Stimulated activated CD4-positive, alpha-beta T cell treated with anti-CD3 and anti-CD28 coated beads, Interleukin-12 subunit alpha, Interleukin-12 subunit beta, amount 100 ng/mL, for 24 hours (primary cell): ENCODE results near the gene RIPPLY2.
"Not testable (repeated sequence)": the region's sequence is repeated elsewhere in the genome, so short reads cannot be mapped to it uniquely, and the experiment has no call there.

Experiments used
- DNase-seq, 2 experiments: peaks; one replicate each; pipeline ENCODE4 v3.0.0-alpha.2; 2020; ENCODE audit warnings: low read depth in 2 of 2

The RIPPLY2 gene

DNA sequence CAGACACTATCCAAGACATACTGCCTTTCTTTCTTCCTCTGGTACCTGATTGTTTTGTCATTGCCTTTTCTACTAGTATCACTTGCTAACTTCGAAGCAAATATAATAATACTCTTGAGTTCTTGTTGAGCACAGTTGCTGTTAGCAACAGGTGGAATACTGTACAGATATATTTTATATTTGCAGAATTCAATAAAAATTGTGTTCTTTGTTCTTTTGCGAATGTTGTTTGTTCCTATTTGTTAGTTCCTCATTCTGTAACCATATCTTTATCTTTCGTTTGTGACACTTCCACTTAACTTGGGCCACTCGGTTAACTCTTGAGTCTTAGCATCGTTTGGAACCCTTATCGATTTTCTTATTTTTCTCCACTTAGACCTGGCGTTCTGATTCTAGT is 7.2 kb downstream of the RIPPLY2 start:
- no peak for DNase-seq

DNA sequence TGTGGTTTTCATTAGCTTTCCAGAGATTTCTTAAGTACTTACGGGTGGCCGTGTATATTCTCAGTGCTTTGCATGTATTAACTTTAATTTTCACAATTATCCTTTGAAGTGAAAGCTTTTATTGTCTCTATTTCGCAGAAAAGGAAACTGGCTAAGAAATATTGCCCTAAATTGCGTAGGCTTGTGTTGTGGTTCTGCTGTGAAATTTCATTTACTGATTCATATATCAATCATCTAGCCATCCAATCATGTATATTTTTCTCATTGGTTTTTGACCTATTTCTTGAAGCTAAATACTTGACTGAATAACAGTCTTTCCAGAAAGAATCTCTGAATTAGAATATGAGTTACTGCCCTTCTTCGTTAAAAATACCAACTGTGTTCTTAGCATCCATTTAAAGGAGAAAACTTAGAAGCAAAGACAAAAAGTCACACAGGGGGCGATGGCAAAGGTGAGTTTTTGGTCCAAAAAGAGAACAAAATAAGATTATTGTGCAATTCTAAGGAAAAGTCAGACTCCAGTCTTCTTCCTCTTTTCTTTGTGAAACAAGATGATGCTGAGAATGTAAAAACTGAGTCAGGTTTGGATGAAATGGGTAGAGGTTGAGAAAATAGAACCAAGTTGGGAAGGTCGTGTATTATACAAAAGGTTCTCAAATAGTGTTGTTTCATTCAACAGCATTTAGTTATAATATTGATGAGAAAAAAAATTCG is 7.8 kb downstream of the RIPPLY2 start:
- no peak for DNase-seq

DNA sequence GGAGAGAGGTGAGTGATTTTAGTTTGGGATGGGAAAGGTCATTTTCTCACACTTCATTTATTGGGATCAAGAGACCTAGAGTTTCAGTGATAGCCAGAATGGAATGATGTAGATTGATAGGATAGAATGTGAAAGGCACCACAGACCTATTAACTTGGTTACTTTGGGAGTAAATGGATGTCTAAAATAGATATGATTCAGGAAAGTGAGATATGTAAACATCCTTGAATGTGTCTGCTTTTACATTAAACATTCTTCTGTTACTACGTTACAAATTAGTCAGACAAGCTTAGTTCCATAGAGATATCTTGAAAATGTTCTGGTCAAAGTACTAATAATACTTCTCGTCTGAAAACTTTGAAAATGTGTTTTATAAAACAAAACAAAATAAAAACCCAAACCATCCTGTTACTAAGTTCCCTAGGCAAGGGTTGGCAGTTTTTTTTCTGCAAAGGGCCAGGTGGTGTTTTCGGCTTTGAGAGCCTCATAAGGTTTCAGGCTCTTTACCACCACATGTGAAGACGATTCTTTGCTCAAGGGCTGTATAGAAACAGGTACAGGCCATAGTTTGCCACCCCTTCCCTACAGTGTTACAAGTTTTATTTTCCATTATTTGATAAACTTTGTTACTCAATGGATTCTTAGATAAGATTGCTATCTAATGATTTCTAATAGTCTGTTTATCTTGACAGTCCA is 9.8 kb downstream of the RIPPLY2 start:
- no peak for DNase-seq

DNA sequence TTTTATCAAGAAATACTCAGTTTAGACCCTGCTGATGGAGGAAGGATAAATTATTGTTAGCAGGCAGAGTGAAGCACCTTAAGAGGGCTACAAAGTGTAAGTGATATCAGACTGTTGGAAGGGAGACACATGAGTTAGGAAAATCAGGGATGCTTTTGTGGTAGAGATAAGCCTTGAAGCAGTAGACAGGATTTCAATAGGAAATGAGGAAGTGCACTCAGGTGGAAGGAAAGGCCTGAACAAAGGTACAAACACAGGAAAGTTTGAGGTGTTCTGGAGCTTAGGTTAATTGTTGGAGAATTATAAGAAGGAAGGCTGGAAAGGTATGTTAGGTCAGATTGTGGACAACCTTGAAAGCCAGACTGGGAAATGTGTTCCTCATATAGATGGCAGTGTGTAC is 13.9 kb downstream of the RIPPLY2 start:
- no peak for DNase-seq

DNA sequence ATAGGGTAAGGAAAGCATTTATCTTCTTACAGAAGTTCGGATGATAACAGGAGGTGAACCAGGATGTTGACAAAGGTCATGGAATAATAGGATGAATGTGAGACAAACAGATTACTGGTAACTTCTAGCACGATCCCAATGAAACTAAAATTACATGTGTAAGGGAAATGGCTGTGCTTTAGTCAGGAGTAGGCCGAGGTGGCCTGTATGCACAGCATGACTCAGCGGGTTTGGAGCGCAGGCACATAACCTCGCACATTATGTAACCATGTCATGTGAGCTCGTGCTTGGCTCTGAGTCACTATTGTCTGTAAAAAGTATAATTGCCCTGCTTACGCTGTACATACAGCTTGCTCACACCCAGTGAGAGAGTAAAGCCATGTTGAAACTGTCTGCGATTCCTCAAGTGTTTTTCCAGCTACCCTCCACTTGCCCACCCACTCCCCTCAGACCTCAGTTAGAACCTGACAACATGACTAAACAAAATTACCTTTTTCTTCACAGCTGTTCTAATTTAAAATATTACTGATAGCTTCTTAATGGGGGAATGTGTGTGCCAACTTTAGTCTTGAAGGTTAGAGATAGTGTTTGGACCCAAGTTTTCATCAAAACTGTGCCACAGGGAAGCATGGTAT is 14.5 kb downstream of the RIPPLY2 start:
- DNase-seq = no peak

DNA sequence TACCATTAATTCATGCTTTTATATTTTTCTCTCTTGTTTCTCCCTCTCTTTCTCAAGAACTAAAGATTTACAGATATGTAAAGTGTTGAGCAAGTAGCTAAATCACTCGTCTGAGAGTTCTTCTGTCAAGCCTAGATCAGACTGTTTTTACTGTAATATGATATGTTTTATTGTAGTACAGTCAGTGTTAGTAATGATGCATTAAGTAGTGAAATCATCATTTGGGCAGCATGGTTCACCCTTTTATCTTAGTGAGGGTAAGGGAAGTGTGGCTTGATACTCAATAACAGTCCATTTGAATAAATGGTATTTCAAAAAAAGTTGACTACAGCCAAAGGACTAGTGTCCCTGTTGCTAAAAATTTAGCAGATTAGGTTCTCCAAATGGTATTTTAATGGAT is 15.5 kb downstream of the RIPPLY2 start:
- DNase-seq = no peak

DNA sequence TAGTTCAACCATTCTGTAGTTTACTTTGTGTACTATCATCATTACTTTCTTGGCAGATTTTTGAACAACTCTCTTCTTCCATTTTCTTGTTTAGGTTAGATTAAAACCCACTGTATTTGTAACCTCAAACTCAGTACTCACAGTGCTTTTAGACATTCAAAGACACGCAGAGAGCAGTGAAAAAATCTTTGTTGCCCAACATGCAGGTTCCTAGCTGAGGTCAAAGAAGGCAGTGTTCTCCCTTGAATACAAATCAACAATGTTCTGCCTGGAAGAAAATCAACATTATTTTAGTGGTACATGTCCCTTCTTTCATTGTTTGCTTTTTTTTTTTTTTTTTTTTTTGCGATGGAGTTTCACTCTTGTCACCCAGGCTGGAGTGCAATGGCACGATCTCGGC is 17.5 kb downstream of the RIPPLY2 start:
- no peak for DNase-seq

DNA sequence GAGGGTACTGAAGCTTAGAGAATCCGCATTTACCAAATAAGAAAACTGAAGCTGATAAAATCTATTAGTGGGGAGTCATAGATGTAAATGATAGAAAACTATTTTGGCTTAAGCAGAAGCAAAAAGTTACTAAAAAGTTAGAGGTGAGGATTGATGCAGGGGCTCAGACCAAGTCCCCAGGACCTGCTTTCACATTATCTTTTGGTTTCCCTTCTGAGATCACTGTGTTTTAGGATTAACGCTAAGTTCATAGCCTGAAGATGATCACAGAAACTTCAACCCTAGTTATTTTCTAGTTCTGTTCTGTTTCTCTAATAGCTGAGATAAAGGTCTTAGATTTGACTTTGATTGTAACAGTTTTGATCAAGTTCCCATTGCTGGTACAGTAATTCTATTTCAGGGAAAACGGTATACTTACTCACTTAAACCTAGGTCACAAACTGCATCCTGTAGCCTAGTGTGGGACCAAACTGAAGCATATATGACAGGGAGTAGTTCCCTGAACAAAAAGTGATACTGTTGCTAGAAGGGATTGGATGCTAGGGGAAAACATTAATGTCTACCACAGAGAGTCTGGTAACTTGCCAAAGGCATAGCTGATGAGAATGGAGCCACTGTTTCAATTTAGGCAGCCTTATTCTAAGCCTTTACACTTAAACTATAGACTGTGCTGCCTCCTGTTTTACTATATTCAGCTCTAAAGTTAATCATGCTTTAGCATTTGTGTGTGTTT is 19.4 kb downstream of the RIPPLY2 start:
- DNase-seq = no peak

DNA sequence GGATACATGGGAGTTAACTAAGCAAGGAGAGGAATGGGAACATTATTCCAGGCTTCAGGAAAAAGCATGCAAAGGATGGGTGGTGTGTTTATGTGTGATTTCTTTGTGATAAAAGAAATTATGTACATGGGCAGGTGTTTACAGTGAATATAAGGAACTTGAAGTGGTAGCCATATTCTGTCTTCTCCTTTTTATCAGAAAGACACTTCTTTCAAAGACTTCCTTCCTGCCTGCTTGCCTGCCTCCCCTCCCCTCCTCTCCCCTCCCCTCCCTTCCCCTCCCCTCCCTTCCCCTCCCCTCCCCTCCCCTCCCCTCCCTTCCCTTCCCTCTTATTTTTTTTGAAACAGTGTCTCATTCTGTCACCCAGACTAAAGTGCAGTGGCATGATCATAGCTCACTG is 20.7 kb downstream of the RIPPLY2 start:
- no peak for DNase-seq

DNA sequence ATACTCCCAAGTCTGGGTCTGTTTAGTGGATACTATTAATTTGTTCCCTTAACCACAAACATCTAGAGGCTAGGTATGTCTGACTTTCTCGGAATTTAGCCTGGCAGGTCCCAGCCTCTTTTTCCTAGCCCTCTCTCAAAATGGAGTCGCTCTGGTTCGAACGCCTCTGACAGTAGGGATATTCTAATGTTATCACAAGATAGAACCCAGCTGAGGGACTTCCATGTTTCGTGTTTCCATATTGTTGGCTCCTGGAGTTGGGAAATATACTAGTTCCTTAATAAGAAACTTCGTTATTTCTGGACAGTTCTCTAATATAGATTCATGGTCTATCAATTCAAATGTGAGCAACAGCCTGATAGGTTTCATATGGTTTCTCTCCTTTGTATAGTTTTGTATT is 22.7 kb downstream of the RIPPLY2 start:
- DNase-seq = no peak

DNA sequence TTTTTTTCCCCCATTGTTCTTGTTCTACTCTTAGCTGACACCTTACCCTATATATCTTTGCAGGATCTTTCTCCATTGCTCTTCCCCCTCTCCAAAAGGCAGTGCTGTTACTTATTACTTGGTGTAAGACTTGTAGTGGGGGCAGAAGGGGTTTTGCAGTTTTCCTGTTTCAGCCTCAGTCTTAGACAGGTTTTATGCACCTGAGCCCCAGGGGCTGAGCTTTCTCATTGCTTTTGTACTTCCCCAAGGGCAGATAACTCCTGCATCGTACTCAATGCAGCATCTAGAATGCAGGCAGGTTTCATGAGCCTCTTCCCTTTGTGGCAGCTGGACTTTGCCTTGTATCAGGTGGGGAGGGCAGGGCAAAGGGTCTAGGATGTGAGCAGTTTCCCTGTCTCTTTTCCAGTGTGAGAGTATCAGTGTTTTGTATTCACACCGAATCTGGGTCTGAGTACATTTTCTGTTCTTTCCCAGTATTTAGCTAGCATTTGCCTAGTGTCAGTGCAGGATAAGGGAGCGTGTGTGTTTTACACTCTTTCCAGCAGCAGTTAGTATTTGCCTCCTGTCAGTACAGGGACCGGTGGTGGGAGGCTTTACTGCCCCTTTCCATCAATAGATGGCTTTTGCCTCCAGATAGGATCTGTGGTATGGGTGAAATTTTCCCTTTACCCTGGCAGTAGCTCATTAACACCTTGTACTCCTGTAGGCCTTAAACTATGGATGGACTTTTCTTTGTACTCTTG is 25.9 kb downstream of the RIPPLY2 start:
- DNase-seq = no peak

DNA sequence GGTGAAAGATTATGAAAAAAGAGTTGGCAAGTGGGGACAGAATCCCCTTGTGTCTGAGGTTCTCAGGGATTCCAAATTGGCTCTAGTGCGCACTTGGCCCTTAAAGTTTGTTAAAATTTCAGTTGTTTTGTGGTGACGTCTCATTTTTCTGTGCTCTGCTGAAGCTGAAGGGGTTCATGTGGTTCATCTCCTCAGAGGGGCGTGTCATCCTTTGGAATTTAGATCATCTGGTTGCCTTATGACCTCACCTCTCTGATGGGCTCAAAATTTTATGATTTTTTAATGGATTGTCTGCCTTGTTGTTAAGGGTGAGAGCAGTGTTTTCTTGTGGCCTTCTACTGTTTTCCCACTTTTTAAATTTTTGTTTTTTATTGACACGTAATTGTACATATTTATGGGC is 26.6 kb downstream of the RIPPLY2 start:
- no peak for DNase-seq

DNA sequence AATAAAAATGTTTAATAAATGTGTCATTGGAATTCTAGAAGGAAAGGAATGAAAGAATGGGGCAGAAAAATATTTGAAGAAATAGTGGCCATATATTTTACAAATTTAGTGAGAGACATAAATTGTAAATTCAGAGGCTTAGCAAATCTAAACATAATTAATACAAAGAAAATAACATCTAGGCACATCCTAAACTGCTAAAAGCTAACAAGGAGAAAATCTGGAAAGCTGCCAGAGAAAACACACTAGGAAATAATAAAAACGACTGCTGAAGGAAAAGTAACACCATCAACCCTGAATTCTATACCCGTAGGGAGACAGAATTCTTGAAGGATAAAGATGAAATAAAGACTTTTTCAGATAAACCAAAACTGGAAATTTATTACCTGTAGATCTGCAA is 30.1 kb downstream of the RIPPLY2 start:
- DNase-seq = no peak

DNA sequence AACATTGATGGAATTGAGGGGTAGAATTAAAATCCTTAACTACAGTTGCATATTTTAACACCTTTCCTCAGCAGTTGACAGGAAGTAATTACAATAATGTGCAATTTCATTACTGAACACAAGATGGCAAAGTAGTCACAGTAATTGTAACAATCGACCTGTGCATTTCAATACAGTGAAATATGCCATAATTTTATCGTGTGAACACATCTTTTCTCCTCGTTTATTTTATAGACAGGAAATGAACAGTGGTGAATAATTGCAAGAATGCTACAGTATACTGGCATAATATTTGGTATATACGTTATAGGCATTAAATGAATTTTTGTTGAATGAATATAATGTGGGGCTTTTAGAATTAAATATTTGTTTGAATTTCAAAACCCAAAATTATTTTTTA is 31.4 kb downstream of the RIPPLY2 start:
- DNase-seq = no peak

DNA sequence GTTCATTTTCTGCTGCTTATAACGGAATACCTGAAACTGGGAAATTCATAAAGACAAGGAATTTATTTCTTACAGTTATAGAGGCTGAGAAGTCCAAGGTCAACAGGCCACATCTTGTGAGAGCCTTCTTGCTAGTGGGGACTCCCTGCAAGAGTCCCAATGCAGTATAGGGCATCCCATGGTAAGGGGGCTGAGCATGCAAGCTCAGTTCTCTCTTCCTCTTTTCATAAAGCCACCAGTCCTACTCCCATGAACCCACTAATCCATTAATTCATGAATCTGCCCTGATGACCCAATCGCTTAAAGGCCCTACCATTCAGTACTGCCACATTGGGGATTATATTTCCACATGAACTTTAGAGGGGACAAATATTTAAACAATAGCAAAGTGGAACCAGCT is 32.8 kb downstream of the RIPPLY2 start:
- DNase-seq = no peak

DNA sequence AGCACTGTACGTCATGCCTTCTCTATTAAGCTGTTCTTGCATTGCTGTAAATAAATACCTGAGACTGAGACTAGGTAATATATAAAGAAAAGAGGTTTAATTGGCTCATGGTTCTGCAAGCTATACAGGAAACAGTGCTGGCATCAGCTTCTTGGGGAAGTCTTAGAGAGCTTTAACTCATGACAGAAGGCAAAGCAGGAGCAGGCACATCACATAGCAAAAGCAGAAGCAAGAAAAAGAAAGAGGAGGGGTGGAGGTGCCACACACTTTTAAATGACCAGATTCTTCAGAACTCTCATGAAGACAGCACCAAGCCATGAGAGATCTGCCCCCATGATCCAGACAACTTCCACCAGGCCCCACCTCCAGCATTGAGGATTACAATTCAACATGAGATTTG is 36.5 kb downstream of the RIPPLY2 start:
- no peak for DNase-seq

DNA sequence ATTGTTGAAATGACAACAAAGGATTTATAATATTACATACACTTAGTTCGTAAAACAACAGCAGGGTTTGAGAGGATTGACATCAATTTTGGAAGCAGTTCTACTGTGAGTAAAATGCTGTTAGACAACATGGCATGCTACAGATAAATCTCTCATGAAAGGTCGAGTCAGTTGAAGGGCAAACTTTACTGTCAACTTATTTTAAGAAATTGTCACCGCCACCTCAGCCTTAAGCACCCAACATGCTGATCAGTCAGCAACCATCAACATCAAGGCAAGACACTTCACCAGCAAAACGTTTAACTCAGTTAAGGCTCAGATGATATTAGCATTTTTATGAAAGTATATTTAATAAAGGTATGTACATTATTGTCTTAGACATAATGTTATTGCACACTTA is 37.4 kb downstream of the RIPPLY2 start:
- DNase-seq = no peak

DNA sequence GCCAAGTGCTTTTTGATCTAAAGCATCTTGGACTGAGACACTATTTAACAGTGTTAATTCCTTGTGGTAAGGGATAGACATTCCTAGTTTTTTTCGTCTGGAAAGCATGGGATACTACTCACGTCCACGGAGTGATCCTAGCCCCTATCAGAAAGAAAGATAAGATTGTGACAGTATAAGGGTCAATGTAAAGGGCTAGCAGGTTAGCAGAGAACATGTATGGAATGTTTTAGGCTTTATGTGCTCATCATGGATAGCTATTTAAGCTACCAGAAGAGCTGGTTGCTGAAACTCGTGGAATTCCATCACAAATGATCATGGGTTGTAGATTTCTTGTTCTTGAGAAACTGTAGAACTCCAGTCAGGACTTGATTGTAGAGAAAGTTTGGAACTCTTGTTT is 38.4 kb downstream of the RIPPLY2 start:
- no peak for DNase-seq

DNA sequence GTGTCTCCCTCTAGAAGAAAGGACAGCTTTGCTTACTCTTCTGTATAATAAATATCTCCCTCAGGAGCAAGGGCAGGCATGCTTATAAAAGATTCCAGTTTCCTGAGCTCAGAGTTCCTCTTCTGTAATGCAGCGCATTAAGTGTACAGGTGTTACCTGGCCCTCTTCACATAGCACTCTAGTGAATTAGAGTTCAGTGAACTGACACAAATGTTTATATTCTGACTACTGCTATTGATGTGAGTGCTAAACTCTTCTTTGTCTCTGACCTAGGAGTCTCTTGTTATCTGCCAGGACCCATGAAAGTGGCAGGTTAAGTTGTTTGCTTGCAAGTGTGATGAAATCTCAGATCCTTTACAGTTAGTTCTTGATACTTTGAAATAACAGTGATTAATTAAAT is 39.9 kb downstream of the RIPPLY2 start:
- no peak for DNase-seq

DNA sequence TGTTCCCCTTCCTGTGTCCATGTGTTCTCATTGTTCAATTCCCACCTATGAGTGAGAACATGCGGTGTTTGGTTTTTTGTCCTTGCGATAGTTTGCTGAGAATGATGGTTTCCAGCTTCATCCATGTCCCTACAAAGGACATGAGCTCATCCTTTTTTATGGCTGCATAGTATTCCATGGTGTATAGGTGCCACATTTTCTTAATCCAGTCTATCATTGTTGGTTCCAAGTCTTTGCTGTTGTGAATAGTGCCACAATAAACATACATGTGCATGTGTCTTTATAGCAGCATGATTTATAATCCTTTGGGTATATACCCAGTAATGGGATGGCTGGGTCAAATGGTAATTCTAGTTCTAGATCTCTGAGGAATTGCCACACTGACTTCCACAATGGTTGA is 43.9 kb downstream of the RIPPLY2 start:
- DNase-seq = not testable (repeated sequence)

DNA sequence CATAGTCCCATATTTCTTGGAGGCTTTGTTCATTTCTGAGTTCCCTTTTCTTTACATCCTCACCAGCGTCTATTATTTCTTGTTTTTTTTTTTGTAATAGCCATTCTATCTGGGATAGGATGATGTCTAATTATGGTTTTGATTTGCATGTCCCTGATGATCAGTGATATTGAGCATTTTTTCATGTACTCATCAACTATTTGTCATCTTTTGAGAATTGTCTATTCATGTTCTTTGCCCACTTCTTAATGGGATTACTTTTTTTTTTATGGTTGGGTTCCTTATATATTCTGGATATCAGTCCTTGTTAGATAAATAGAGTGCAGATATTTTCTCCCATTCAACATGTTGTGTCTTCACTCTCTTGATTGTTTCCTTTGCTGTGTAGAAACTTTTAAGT is 48.5 kb downstream of the RIPPLY2 start:
- no peak for DNase-seq

DNA sequence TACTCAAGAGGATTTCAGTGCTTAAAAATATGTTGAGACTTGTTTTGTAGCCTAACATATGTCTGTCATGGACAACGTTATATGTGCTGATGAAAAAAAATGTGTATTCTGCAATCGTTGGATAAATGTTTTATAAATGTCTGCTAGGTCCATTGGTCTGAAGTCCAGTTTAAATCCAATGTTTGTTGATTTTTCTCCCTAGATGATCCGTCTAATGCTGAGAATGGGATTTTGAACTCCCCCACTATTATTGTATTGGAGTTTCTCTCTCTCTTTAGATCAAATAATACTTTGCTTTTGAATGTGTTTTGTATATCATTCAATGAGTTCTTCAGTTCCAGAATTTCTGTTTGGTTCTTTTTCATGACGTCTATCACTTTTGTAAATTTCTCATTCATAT is 51.2 kb downstream of the RIPPLY2 start:
- DNase-seq = no peak
